ENCODE results near the gene CFAP57.
A peak's percentile ranks its signal among the peaks of the same experiment; 100 is the strongest.

The CFAP57 gene

GRCh38 chr1:43303471-43304313, 131.6 kb downstream of the CFAP57 start:
- intact Hi-C loops (cut with DNase I) = no loop called here
- DNase-seq = peak in 2 of 42 donors; percentile 4 to 19

Data from head of caudate nucleus (tissue), 42 donors.